ENCODE results near the gene CNOT2.
"Not testable (repeated sequence)": the region's sequence is repeated elsewhere in the genome, so short reads cannot be mapped to it uniquely, and the experiment has no call there.

Gene CNOT2

DNA sequence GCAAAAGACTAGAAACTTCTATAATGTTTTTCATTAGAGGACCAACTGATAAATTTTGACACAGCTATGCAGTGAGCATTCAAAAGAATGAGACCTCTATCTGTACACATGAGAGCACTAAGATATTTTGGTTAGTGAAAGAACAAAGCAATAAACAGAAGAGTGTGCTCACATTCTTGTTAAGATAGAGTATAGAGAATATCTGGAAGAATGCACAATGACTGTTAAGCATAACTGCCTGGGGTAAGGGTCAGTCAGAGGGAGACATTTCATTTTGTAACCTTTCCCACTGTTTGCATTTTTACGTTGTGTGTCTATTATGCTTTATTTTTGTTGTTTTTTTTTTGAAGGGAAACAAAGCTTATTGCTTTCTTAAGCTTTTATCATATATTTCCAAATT, 143.5 kb downstream of the CNOT2 start:
- Histone ChIP-seq H3K27me3 (ENCODE audit: insufficient read depth, poor library complexity, severe bottlenecking) (peaks cover 2% of the 10 kb centered on the region), H3K27ac (replicated peaks) (no peak overlapping the region), H3K4me3 (replicated peaks; ENCODE audit: insufficient read depth, low read length) (no peak overlapping the region)
- TF ChIP-seq POLR2AphosphoS5 (IDR thresholded peaks at IDR 0.05; ENCODE audit: low read depth) (no peak), SPI1 (IDR thresholded peaks at IDR 0.05; ENCODE audit: borderline replicate concordance, low read depth) (no peak)
- TF ChIP-seq, protein P1, sequence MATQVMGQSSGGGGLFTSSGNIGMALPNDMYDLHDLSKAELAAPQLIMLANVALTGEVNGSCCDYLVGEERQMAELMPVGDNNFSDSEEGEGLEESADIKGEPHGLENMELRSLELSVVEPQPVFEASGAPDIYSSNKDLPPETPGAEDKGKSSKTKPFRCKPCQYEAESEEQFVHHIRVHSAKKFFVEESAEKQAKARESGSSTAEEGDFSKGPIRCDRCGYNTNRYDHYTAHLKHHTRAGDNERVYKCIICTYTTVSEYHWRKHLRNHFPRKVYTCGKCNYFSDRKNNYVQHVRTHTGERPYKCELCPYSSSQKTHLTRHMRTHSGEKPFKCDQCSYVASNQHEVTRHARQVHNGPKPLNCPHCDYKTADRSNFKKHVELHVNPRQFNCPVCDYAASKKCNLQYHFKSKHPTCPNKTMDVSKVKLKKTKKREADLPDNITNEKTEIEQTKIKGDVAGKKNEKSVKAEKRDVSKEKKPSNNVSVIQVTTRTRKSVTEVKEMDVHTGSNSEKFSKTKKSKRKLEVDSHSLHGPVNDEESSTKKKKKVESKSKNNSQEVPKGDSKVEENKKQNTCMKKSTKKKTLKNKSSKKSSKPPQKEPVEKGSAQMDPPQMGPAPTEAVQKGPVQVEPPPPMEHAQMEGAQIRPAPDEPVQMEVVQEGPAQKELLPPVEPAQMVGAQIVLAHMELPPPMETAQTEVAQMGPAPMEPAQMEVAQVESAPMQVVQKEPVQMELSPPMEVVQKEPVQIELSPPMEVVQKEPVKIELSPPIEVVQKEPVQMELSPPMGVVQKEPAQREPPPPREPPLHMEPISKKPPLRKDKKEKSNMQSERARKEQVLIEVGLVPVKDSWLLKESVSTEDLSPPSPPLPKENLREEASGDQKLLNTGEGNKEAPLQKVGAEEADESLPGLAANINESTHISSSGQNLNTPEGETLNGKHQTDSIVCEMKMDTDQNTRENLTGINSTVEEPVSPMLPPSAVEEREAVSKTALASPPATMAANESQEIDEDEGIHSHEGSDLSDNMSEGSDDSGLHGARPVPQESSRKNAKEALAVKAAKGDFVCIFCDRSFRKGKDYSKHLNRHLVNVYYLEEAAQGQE (IDR thresholded peaks at IDR 0.05; ENCODE audit: insufficient replicate concordance, low read depth): no peak
- no peak for DNase-seq (ENCODE audit: low read depth in 1 of 2, low spot score in 1 of 2)

DNA sequence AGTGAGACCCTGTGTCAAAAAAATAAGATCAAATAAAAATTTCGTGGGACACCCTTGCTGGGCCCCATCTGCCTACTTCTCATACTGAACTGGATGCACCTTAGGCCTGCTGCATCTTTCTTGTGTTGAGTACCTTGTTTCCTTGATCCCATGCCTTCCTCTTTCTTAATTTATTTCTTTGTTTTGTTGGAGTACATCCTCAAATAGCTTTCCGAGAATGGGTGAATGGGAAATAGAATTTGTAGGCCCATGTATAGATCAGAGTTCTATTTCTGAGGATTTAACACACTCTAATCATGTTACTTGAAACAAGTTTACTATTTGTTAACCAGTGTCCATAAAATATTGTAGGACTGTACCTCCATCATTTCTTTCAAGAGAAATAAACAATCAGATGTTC, 146.4 kb downstream of the CNOT2 start:
- H3K27ac ChIP-seq (replicated peaks): no peak overlapping the region
- TF ChIP-seq POLR2AphosphoS5 (IDR thresholded peaks at IDR 0.05; ENCODE audit: low read depth): no peak
- TF ChIP-seq, protein P1 (IDR thresholded peaks at IDR 0.05; ENCODE audit: insufficient replicate concordance, low read depth): no peak
- no peak for TF ChIP-seq GABPA (IDR thresholded peaks at IDR 0.05; ENCODE audit: low read depth)
- TF ChIP-seq, protein P2, sequence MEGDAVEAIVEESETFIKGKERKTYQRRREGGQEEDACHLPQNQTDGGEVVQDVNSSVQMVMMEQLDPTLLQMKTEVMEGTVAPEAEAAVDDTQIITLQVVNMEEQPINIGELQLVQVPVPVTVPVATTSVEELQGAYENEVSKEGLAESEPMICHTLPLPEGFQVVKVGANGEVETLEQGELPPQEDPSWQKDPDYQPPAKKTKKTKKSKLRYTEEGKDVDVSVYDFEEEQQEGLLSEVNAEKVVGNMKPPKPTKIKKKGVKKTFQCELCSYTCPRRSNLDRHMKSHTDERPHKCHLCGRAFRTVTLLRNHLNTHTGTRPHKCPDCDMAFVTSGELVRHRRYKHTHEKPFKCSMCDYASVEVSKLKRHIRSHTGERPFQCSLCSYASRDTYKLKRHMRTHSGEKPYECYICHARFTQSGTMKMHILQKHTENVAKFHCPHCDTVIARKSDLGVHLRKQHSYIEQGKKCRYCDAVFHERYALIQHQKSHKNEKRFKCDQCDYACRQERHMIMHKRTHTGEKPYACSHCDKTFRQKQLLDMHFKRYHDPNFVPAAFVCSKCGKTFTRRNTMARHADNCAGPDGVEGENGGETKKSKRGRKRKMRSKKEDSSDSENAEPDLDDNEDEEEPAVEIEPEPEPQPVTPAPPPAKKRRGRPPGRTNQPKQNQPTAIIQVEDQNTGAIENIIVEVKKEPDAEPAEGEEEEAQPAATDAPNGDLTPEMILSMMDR (IDR thresholded peaks at IDR 0.05; ENCODE audit: insufficient read depth, low read length): no peak
- TF ChIP-seq SPI1 (IDR thresholded peaks at IDR 0.05; ENCODE audit: borderline replicate concordance, low read depth): no peak

DNA sequence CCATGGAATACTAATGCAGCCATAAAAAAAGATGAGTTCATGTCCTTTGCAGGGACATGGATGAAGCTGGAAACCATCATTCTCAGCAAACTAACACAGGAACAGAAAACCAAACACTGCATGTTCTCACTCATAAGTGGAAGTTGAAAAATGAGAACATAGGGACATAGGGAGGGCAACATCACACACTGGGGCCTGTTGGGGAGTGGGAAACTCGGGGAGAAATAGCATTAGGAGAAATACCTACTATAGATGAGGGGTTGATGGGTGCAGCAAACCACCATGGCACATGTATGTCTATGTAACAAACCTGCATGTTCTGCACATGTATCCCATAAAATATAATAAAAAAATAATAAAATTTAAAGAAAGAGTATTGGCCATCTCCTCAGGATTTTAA, 149.4 kb downstream of the CNOT2 start:
- not testable (repeated sequence) for H3K27ac ChIP-seq (replicated peaks); H3K4me3 ChIP-seq (replicated peaks; ENCODE audit: insufficient read depth, low read length); DNase-seq (ENCODE audit: low read depth in 1 of 2, low spot score in 1 of 2); H3K27me3 ChIP-seq (ENCODE audit: insufficient read depth, poor library complexity, severe bottlenecking)

More for the DNA sequence above, 146.4 kb downstream of the CNOT2 start:
- no peak overlapping the region for H3K4me3 ChIP-seq (replicated peaks; ENCODE audit: insufficient read depth, low read length)
- H3K27me3 ChIP-seq (ENCODE audit: insufficient read depth, poor library complexity, severe bottlenecking): peaks cover 2% of the 10 kb centered on the region
- no peak for DNase-seq (ENCODE audit: low read depth in 1 of 2, low spot score in 1 of 2)

DNA sequence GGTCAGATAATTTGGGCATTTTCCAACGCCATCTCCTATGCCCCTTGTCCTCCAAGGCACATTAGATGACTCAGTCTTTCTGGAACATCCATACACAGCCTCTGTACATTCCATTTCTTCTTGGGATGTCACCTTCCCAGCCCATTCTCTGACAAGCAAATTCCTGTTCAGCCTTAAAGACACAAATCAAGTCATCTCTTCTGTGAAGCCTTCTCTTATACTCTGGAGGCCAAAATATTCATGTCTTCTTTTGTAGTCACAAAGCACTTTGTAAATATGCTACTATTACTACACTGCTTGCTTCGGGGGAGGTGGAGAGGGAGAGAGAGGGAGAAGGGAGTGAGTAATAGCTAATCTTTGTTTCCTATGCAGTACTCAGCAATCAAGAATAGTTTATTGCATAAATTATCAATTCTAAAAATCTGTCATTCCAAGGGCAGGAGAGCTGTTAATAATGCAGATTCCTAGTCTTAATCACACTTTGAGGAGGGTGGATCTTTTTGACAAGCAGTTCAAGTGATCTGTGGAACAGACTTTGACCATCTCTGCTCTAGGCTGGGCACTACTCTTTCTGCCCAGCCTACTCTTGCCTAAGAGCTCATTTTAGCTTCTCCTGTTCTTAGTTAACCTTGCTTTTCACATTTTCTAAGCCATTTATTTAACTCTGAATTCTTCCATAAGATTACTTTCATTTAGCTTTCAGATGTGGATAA, 150.7 kb downstream of the CNOT2 start:
- TF ChIP-seq, protein P2 (IDR thresholded peaks at IDR 0.05; ENCODE audit: insufficient read depth, low read length): no peak
- no peak for TF ChIP-seq GABPA (IDR thresholded peaks at IDR 0.05; ENCODE audit: low read depth)
- TF ChIP-seq, protein P1 (IDR thresholded peaks at IDR 0.05; ENCODE audit: insufficient replicate concordance, low read depth): no peak
- no peak for TF ChIP-seq POLR2AphosphoS5 (IDR thresholded peaks at IDR 0.05; ENCODE audit: low read depth)
- no peak for TF ChIP-seq SPI1 (IDR thresholded peaks at IDR 0.05; ENCODE audit: borderline replicate concordance, low read depth)
- no peak for DNase-seq (ENCODE audit: low read depth in 1 of 2, low spot score in 1 of 2)
- no peak overlapping the region for H3K27ac ChIP-seq (replicated peaks)
- no peaks in the 10 kb centered on the region for H3K27me3 ChIP-seq (ENCODE audit: insufficient read depth, poor library complexity, severe bottlenecking)
- no peak overlapping the region for H3K4me3 ChIP-seq (replicated peaks; ENCODE audit: insufficient read depth, low read length)

All from HL-60 (cell line).